ENCODE measurements around the gene LASP1NB.

LASP1NB gene

GRCh38 chr17:38893113-38893512, 32.3 kb upstream of the LASP1NB start:
- TF ChIP-seq ATF2 (IDR thresholded peaks at IDR 0.05; ENCODE audit: low read length), result no peak
- TF ChIP-seq CREB1 (IDR thresholded peaks at IDR 0.05), result no peak
- TF ChIP-seq CBX8 (IDR thresholded peaks at IDR 0.05; ENCODE audit: borderline replicate concordance, low read depth, low read length), result no peak
- no peak for TF ChIP-seq TBP (IDR thresholded peaks at IDR 0.05; ENCODE audit: low read depth, low read length)
- TF ChIP-seq NANOG (IDR thresholded peaks at IDR 0.05; ENCODE audit: insufficient read depth, low read depth, low read length, poor library complexity, severe bottlenecking), result no peak
- TF ChIP-seq ZNF274 (IDR thresholded peaks at IDR 0.05; ENCODE audit: borderline replicate concordance, extremely low read depth, low read length), result no peak
- no peak for TF ChIP-seq TAF7 (optimal IDR thresholded peaks at IDR 0.05; ENCODE audit: borderline replicate concordance, low read depth, low read length)
- TF ChIP-seq KDM1A (IDR thresholded peaks at IDR 0.05; ENCODE audit: borderline replicate concordance, low read length), result no peak
- no peak for TF ChIP-seq BRCA1 (IDR thresholded peaks at IDR 0.05; ENCODE audit: low read depth, low read length)
- TF ChIP-seq CTBP2 (IDR thresholded peaks at IDR 0.05; ENCODE audit: borderline replicate concordance, insufficient read depth, insufficient read length, low read length), result no peak
- no peak for TF ChIP-seq SP2 (IDR thresholded peaks at IDR 0.05; ENCODE audit: low read length)
- TF ChIP-seq GTF2F1 (IDR thresholded peaks at IDR 0.05; ENCODE audit: borderline replicate concordance, low read depth, low read length), result no peak
- no peak for TF ChIP-seq SP1 (IDR thresholded peaks at IDR 0.05; ENCODE audit: low read depth, low read length)
- no peak overlapping the region for H3K4me2 ChIP-seq (ENCODE audit: insufficient read depth in 1 of 2, low read depth in 2 of 2, low read length in 2 of 2)
- H2BK120ac ChIP-seq (replicated peaks; ENCODE audit: low read depth, low read length), result no peak overlapping the region
- H4K91ac ChIP-seq (replicated peaks; ENCODE audit: insufficient read length, low read length), result no peak overlapping the region
- H3K4me1 ChIP-seq (replicated peaks in 1 of 4; ENCODE audit: control insufficient read depth in 3 of 4, insufficient read depth in 4 of 4, low read length in 3 of 4), result peaks cover 0 to 7% (median 3%) of the 10 kb centered on the region in 4 experiments; a peak in 5 of 7 replicates
- H3K23ac ChIP-seq (ENCODE audit: insufficient read length), result no peak overlapping the region
- FAIRE-seq (no peak), DNase-seq (ENCODE audit: low read depth in 1 of 2, low spot score in 2 of 2) (no peak)
- 98% methylated on average over 5 of the region's 5 CpGs; no CpG with 5 or more reads in 1 of the 2 experiments for whole genome bisulfite sequencing, 2 experiments (ENCODE audit: extremely low coverage in 1 of 2, insufficient coverage in 1 of 2, insufficient read length in 1 of 2, insufficient replicate concordance in 2 of 2, low coverage in 1 of 2, low lambda C conversion rate in 2 of 2, missing lambda C conversion rate in 1 of 2)
- H3K23me2 ChIP-seq (ENCODE audit: low read depth, low read length), result no peaks in the 10 kb centered on the region
- peaks cover 2 to 26% (median 13%) of the 10 kb centered on the region in 4 experiments for H3K36me3 ChIP-seq (ENCODE audit: control insufficient read depth in 2 of 4, insufficient read depth in 4 of 4, low read length in 3 of 4)
- H4K5ac ChIP-seq (ENCODE audit: insufficient read length, low read depth, low read length), result no peak overlapping the region
- H3K4me3 ChIP-seq (ENCODE audit: extremely low read depth in 1 of 4, insufficient read depth in 2 of 4, low read depth in 3 of 4, low read length in 4 of 4), result no peak overlapping the region
- no peak overlapping the region for H3K9ac ChIP-seq (replicated peaks in 1 of 4; ENCODE audit: extremely low read depth in 1 of 4, low read depth in 3 of 4, low read length in 3 of 4)
- no peak overlapping the region for H2BK20ac ChIP-seq (ENCODE audit: low read length)
- H3K79me1 ChIP-seq (ENCODE audit: low read depth, low read length), result no peaks in the 10 kb centered on the region; the same call in 1 of the 2 replicates
- no peak overlapping the region; the same call in 1 of the 2 replicates for H4K8ac ChIP-seq (ENCODE audit: extremely low read depth, insufficient read depth, low read length)
- no peak overlapping the region for H2BK12ac ChIP-seq (ENCODE audit: low read depth, low read length)
- H3K27me3 ChIP-seq (replicated peaks in 1 of 4; ENCODE audit: control insufficient read depth in 3 of 4, extremely low read depth in 1 of 4, insufficient read depth in 3 of 4, low read length in 3 of 4), result no peaks in the 10 kb centered on the region
- no peak overlapping the region for H2AK5ac ChIP-seq (ENCODE audit: low read depth, low read length)
- CTCF ChIA-PET (ENCODE audit: partially characterized antibody), result interaction anchor here (0.6 to 1.5 kb wide), 8 partner anchors 21 to 315 kb away, joined by 3 to 6 read pairs (median 4); partner anchors contain the start of gene LASP1NB
- H2BK5ac ChIP-seq (ENCODE audit: low read depth, low read length), result no peak overlapping the region
- POLR2A ChIA-PET (ENCODE audit: partially characterized antibody), result interaction anchor here (0.6 to 2.0 kb wide), 9 partner anchors 11 to 770 kb away, joined by 3 to 14 read pairs (median 4); partner anchors contain the start of genes LASP1 and PIP4K2B
- H4K20me1 ChIP-seq (replicated peaks in 1 of 2; ENCODE audit: control insufficient read depth in 1 of 2, insufficient read depth in 2 of 2, low read length in 2 of 2), result peaks cover 0 to 13% of the 10 kb centered on the region in 2 experiments
- H3K18ac ChIP-seq (ENCODE audit: extremely low read depth, low read length), result no peak overlapping the region
- H3K27ac ChIP-seq (ENCODE audit: low read depth, low read length), result no peak overlapping the region
- H2AFZ ChIP-seq (ENCODE audit: low read length), result no peak overlapping the region
- peaks cover 0 to 11% of the 10 kb centered on the region in 2 experiments; a peak in 1 of 4 replicates for H3K79me2 ChIP-seq (ENCODE audit: control insufficient read depth in 1 of 2, insufficient read depth in 2 of 2, low read length in 2 of 2)
- H3K14ac ChIP-seq (ENCODE audit: insufficient read length), result no peak overlapping the region
- no peak overlapping the region for H3K4ac ChIP-seq (replicated peaks; ENCODE audit: insufficient read length, low read depth, low read length)
- H3K56ac ChIP-seq (replicated peaks; ENCODE audit: insufficient read length, low read depth, low read length), result no peak overlapping the region
- H3K9me3 ChIP-seq (ENCODE audit: insufficient read depth in 2 of 2, low read depth in 1 of 2, low read length in 1 of 2), result no peaks in the 10 kb centered on the region
- H2BK15ac ChIP-seq (ENCODE audit: low read length), result no peak overlapping the region
